Stimulated activated CD4-positive, alpha-beta T cell treated with anti-CD3 and anti-CD28 coated beads, Interleukin-1b, Interleukin-23, amount 100 ng/mL, for 4 hours (primary cell): ENCODE measurements around the gene LRP1B.
"Not testable (repeated sequence)": the region's sequence is repeated elsewhere in the genome, so short reads cannot be mapped to it uniquely, and the experiment has no call there.

Experiments used
- DNase-seq, 2 donors: peaks; one replicate each; pipeline ENCODE4 v3.0.0-alpha.2; 2020; ENCODE audit warnings: low read depth in 2 of 2

LRP1B gene

DNA sequence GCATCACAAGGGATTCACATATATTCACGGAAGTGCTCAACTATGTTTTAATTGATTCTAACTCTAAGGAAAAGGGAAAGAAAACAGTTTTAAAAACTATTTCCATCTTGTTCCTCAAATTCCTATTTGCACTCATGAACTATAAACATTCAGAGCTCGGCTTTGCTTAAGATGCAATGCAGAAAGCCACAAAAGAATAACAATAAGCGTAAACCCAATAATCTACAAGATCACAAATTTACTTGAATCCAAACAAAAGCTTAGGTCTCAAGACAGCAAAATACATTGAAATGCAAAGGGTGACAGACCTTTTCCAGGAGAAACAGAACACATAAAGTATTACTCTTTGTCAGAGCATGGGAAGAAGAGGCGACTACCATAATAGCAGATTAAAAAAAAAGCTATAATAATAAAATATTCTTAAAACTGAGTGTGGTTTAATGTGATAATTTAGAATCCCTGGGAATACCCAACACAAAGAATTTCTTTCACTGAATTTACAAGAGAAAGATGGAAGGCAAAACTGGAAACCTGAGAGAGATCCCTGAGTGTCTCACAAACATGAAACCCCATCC is 1094.9 kb downstream of the LRP1B start:
- DNase-seq = no peak

GRCh38 chr2:141029428-141030078 is 1101.3 kb downstream of the LRP1B start:
- no peak for DNase-seq

DNA sequence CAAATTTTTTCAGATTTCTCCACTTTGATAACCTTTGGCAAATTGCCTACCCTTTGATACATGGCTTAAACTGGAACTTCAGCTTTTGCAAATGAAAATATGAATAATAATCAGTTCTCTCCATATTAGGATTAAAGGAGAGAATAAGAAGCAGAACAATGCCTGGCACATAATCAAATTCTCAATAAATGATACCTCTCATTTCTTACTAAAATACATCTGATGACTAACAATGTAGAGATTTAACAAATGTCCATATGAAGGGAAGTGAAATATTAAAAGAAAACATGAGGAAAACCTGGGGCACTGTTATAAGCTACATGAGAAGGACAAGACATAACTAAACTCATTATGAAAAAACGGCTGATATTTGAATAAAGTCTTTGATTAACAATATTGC is 1103.6 kb downstream of the LRP1B start:
- no peak for DNase-seq

DNA sequence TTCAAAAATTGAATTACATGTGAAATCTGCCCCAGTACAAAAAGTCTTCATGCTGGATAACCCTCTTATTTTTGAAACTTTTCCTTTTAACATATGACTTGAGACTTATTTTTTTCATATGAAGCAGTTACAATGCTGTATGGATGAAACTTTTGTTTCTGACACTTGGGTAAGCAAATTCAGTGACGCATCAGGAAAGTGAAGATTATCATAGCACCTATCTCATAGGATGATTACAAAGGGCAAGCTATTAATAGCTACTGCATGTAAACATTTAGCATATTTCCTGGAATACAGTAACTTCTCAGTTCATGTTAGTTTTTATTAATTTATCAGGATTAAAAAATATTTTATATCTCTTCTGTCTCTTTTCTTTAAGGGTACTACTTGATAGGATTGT is 1109.2 kb downstream of the LRP1B start:
- no peak for DNase-seq

DNA sequence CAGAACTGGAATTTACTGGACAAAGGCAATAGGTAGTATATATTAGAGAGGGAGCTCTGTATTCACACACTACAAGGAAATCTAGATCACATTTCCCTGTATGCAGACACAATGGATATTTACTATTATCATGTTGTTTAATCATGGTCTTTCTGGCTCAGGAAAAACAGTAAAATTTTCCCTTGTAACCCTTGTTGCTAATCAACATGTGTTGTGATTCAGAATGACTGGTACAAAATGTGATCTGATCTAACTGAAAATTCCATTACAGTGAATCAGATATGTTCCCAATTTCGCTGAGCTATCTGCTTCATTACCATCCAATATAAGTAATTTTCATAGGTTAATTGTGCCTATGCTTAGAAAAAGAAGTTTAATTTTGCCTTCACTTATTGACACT is 1109.7 kb downstream of the LRP1B start:
- no peak for DNase-seq

GRCh38 chr2:141020346-141020745 is 1110.5 kb downstream of the LRP1B start:
- no peak for DNase-seq

GRCh38 chr2:141015341-141016047 is 1115.3 kb downstream of the LRP1B start:
- no peak for DNase-seq

GRCh38 chr2:141003967-141004657 is 1126.7 kb downstream of the LRP1B start:
- no peak for DNase-seq

DNA sequence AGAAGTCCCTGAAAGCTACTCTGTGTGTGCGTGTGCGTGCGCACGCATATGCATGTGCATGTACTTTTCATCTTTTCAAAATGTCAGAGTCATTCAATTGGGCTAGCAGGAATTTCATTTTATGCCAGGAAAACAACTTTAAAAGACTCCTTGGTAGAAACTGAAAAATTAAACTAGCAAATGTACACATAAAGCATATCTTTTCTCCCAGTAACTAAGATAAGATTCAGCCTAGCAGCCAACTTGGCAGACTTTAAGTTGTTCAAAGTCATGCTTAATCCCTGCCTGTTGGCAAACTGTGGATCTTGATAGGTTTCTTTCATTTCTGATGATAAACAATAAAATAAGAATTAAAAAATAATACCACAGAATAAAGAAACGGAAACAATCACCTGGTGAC is 1129.1 kb downstream of the LRP1B start:
- no peak for DNase-seq

- DNase-seq = no peak
Measured at GRCh38 chr2:140998577-140998976, 1132.2 kb downstream of the LRP1B start.

GRCh38 chr2:140998017-140998416 is 1132.8 kb downstream of the LRP1B start:
- DNase-seq = no peak

DNA sequence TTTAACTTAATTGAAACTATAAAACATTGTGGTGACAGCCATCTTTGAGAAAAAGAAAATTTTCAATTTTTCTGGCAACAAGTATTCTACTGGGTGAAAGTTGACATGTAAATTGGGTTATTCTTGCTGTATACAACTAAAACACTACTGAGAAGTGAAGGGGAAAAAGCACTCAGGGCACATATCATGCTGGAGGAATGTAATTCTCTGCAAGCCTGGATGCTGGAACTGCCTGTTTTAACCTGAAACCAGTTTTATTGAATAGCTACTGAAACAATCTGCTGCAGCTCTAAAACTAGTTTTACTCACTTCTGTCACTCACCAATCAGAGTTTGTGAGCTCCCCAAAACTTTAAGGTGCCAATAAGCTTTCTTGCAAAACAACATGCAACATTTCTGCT is 1136.0 kb downstream of the LRP1B start:
- DNase-seq = no peak

GRCh38 chr2:140990416-140990815 is 1140.4 kb downstream of the LRP1B start:
- DNase-seq = no peak

DNA sequence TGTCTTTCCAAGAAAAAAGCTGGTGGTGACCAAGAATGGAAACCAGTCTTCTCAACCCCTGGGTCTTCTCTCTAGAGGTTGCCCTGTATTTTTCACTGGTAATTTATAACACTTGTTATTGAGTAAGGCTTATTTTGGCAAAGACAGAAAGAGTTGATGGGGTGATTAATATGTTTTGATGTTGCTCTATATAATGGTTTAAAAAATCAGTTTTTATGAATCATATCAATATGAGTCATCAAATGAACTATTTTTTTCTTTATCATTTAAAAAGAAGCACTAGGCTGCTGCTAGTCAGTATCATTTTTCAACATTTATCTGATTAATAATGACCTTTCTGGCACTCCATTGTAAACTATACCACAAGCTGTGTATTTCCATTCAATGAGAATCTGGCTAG is 1142.2 kb downstream of the LRP1B start:
- no peak for DNase-seq

DNA sequence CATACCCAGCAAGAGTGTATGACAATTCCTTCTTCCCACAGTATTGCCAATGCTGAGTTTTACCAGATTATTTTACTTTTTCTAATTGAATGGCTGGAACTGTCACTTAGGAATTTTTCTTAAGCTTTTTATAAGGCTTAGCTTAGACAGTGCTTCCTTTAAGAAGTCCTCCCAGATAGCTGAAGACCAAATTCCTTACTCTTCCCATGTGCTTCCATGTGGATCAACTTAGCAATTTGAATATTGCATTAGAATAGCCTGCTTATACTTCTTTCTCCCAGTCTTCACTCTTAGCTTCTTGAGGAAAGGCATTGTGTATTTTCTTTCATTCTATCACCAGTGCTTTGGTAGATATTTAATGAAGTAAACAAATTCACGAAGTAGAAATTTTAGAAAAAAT is 1144.4 kb downstream of the LRP1B start:
- no peak for DNase-seq

DNA sequence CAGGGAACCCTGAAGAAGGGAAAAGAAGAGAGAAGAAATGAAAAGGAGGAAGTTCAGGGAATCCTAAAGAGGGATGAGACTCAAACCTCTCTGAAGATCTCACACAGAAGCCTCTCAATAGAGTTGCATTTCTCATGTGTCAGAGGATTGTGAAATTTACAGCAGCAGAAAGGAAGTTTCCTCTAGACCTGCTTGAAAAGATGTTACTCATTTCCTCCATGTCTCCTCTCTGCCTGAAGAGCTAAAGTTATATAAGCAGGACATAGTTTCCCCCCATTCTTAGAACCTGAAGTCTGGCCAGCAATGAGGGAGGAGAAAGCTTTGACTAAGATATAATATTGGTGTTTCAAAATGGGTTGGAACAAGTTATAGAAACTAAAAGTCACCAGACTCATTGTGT is 1155.6 kb downstream of the LRP1B start:
- no peak for DNase-seq

DNA sequence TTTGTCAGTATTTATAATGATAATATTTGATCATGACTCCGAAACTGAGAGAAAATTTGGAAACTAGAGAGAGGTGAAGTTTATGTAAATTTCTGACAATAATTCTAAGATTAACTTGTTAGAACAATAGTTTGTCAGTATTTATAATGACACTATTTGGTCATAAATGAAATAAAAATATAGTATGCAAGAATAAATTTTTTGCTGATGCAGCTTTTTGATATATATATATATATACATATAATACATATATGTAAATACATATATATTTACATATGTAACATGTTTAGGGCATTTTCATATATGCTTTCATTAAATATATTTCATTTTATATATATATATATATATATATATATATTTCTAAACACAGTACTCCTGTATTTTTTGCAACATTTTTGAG is 1158.1 kb downstream of the LRP1B start:
- no peak for DNase-seq

GRCh38 chr2:140964324-140964723 is 1166.5 kb downstream of the LRP1B start:
- DNase-seq = not testable (repeated sequence)

DNA sequence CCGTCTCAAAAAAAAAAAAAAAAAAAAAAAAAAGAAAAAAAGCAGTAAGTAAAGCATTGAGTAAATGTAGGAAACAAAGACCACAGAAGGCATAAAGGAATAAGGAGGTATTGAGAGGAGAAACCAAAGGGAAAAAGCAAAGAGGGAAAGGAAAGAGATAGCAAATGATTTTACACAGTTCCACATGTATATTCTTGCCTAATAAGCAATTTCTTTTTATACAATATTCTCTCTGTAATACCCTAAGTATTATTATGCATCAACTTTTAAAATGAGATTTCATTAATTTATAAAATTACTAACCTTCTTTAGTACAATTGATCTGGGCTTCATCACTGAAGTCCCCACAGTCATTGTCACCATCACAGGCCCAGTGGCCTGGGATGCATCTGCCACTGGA is 1180.9 kb downstream of the LRP1B start:
- no peak for DNase-seq

GRCh38 chr2:140947236-140947635 is 1183.6 kb downstream of the LRP1B start:
- DNase-seq = no peak

DNA sequence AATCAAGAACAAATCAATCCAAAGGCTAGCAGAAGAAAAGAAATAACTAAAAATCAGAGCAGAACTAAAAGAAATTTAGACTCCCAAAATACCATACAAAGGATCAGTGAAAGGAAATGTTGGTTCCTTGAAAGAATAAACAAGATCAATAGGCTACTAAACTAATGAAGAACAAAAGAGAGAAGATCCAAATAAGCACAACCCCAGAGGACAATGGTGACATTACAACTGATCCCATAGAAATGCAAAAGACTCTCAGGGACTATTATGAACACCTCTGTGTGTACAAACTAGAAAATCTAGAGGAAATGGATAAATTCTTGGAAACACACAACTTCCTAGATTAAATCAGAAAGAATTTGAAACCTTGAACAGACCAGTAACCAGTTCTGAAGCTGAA is 1186.9 kb downstream of the LRP1B start:
- DNase-seq = no peak

GRCh38 chr2:140942284-140942683 is 1188.5 kb downstream of the LRP1B start:
- no peak for DNase-seq

- no peak for DNase-seq
Measured at GRCh38 chr2:140929849-140930248, 1201.0 kb downstream of the LRP1B start.
